ENCODE data around the gene NIPSNAP2. TPM values are rescaled to one million over a fixed set of nuclear protein-coding genes. Genes with fewer than 3 reads are reported as not detected.

The NIPSNAP2 gene
- total and polyA plus RNA-seq, 2 of the 13 experiments (the other 11 are each of a cell fraction or from before 2014, with no cell fraction given), result 40.3 to 61.5 TPM

DNA sequence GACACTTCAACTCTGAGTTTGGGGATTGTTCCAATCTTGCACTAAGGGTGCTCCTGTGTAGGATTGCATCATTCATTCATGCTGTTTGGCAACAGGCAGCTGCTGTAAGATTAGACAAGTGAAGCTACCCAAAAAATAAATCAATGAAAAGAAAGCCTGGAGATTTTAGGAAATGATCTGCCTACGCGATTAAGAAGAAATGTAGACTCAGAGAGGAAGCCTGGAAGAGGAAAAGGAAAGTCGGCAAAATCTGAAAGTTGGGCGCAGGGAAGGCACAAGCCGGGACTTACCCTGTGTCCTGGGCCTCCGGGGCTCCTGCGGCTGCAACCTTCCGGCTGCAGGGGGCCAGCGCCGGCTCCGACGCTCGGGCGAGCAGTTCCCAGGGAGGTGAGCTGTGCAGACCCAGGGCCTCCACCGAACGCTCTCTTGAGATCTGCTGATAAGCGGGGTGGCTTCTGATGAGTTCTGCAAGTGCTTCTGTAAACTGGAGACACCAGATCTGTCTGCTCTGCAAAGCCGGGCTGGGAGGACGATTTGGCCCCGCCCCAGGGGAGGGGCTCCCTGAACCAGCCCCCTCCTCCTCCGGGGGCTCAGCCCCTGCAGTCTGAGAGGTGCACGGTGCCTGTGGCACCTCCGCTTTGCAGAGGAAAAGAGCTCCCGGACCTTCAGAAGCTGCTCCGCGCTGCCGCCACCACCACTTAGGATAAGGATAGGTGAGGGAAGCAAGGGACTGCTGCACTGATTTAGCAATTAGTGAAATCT is 69.5 kb downstream of the NIPSNAP2 start (continued):
- TF ChIP-seq, protein P1, sequence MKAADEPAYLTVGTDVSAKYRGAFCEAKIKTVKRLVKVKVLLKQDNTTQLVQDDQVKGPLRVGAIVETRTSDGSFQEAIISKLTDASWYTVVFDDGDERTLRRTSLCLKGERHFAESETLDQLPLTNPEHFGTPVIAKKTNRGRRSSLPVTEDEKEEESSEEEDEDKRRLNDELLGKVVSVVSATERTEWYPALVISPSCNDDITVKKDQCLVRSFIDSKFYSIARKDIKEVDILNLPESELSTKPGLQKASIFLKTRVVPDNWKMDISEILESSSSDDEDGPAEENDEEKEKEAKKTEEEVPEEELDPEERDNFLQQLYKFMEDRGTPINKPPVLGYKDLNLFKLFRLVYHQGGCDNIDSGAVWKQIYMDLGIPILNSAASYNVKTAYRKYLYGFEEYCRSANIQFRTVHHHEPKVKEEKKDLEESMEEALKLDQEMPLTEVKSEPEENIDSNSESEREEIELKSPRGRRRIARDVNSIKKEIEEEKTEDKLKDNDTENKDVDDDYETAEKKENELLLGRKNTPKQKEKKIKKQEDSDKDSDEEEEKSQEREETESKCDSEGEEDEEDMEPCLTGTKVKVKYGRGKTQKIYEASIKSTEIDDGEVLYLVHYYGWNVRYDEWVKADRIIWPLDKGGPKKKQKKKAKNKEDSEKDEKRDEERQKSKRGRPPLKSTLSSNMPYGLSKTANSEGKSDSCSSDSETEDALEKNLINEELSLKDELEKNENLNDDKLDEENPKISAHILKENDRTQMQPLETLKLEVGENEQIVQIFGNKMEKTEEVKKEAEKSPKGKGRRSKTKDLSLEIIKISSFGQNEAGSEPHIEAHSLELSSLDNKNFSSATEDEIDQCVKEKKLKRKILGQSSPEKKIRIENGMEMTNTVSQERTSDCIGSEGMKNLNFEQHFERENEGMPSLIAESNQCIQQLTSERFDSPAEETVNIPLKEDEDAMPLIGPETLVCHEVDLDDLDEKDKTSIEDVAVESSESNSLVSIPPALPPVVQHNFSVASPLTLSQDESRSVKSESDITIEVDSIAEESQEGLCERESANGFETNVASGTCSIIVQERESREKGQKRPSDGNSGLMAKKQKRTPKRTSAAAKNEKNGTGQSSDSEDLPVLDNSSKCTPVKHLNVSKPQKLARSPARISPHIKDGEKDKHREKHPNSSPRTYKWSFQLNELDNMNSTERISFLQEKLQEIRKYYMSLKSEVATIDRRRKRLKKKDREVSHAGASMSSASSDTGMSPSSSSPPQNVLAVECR (CRISPR knock-in tag; IDR thresholded peaks at IDR 0.05; ENCODE audit: borderline replicate concordance), result peak; percentile 84; the same call in 1 of the 2 replicates
- TF ChIP-seq ZNF253 (CRISPR knock-in tag; IDR thresholded peaks at IDR 0.05; ENCODE audit: borderline replicate concordance) (no peak), KLF6 (CRISPR knock-in tag; IDR thresholded peaks at IDR 0.05) (no peak), ZSCAN22 (CRISPR knock-in tag; IDR thresholded peaks at IDR 0.05) (no peak), HNRNPL (IDR thresholded peaks at IDR 0.05; ENCODE audit: low read depth, low read length) (peak; percentile 61; the same call in 1 of the 2 replicates), MIER3 (CRISPR knock-in tag; IDR thresholded peaks at IDR 0.05; ENCODE audit: borderline replicate concordance) (no peak; the same call in 1 of the 2 replicates), GLI4 (CRISPR knock-in tag; IDR thresholded peaks at IDR 0.05; ENCODE audit: borderline replicate concordance) (0 out of 2 replicates have a peak, but pooled peaks have one; percentile 39), ZNF850 (CRISPR knock-in tag; conservative IDR thresholded peaks at IDR 0.05) (no peak), DMAP1 (CRISPR knock-in tag; IDR thresholded peaks at IDR 0.05) (0 out of 2 replicates have a peak, but pooled peaks have one; percentile 60), ZNF615 (CRISPR knock-in tag; IDR thresholded peaks at IDR 0.05; ENCODE audit: borderline replicate concordance) (no peak), PAF1 (CRISPR knock-in tag; IDR thresholded peaks at IDR 0.05) (no peak), ZKSCAN8 (CRISPR knock-in tag; IDR thresholded peaks at IDR 0.05; ENCODE audit: borderline replicate concordance) (no peak), ZNF382 (CRISPR knock-in tag; IDR thresholded peaks at IDR 0.05; ENCODE audit: borderline replicate concordance) (no peak), TBP (CRISPR knock-in tag; IDR thresholded peaks at IDR 0.05) (no peak), ZSCAN29 (CRISPR knock-in tag; conservative IDR thresholded peaks at IDR 0.05) (no peak; the same call in 1 of the 2 replicates), SPEN (CRISPR knock-in tag; IDR thresholded peaks at IDR 0.05; ENCODE audit: low read depth) (no peak; the same call in 1 of the 2 replicates), ZMYM3 (CRISPR knock-in tag; IDR thresholded peaks at IDR 0.05) (no peak), HDAC1 (CRISPR knock-in tag; IDR thresholded peaks at IDR 0.05) (peak; percentile 67; the same call in 1 of the 2 replicates), RBFOX2 (IDR thresholded peaks at IDR 0.05; ENCODE audit: low read depth, low read length) (peak; percentile 86), MBD4 (IDR thresholded peaks at IDR 0.05; ENCODE audit: borderline replicate concordance, low read length) (no peak)
- TF ChIP-seq, protein P2, sequence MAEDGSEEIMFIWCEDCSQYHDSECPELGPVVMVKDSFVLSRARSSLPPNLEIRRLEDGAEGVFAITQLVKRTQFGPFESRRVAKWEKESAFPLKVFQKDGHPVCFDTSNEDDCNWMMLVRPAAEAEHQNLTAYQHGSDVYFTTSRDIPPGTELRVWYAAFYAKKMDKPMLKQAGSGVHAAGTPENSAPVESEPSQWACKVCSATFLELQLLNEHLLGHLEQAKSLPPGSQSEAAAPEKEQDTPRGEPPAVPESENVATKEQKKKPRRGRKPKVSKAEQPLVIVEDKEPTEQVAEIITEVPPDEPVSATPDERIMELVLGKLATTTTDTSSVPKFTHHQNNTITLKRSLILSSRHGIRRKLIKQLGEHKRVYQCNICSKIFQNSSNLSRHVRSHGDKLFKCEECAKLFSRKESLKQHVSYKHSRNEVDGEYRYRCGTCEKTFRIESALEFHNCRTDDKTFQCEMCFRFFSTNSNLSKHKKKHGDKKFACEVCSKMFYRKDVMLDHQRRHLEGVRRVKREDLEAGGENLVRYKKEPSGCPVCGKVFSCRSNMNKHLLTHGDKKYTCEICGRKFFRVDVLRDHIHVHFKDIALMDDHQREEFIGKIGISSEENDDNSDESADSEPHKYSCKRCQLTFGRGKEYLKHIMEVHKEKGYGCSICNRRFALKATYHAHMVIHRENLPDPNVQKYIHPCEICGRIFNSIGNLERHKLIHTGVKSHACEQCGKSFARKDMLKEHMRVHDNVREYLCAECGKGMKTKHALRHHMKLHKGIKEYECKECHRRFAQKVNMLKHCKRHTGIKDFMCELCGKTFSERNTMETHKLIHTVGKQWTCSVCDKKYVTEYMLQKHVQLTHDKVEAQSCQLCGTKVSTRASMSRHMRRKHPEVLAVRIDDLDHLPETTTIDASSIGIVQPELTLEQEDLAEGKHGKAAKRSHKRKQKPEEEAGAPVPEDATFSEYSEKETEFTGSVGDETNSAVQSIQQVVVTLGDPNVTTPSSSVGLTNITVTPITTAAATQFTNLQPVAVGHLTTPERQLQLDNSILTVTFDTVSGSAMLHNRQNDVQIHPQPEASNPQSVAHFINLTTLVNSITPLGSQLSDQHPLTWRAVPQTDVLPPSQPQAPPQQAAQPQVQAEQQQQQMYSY (CRISPR knock-in tag; IDR thresholded peaks at IDR 0.05), result no peak
- TF ChIP-seq, protein P3, sequence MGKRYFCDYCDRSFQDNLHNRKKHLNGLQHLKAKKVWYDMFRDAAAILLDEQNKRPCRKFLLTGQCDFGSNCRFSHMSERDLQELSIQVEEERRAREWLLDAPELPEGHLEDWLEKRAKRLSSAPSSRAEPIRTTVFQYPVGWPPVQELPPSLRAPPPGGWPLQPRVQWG (CRISPR knock-in tag; IDR thresholded peaks at IDR 0.05; ENCODE audit: borderline replicate concordance, low read depth), result no peak
